Subcutaneous adipose tissue (tissue), 4 donors: ENCODE data around the gene UROS. TPM values are rescaled to one million over a fixed set of nuclear protein-coding genes. Genes with fewer than 3 reads are reported as not detected.

Experiments
- total RNA-seq, 4 donors: library from RNA; depleted of rRNA; stranded (reverse); fragments of >200 nt; gene quantifications; one replicate each; pipeline ENCODE4 v1.1.0, GENCODE V29; 2016
- TF ChIP-seq, protein P1 (sequence below): fragments of 450-650 bp; IDR thresholded peaks from one replicate; pipeline ENCODE4 v1.5.1; 2016; ENCODE audit warnings: low read depth, mild to moderate bottlenecking, control low read depth, antibody characterized with exemption, moderate library complexity

UROS gene
- total RNA-seq, 4 donors from 2014 or later: 26.2 to 48.8 (median 46.6) TPM

DNA sequence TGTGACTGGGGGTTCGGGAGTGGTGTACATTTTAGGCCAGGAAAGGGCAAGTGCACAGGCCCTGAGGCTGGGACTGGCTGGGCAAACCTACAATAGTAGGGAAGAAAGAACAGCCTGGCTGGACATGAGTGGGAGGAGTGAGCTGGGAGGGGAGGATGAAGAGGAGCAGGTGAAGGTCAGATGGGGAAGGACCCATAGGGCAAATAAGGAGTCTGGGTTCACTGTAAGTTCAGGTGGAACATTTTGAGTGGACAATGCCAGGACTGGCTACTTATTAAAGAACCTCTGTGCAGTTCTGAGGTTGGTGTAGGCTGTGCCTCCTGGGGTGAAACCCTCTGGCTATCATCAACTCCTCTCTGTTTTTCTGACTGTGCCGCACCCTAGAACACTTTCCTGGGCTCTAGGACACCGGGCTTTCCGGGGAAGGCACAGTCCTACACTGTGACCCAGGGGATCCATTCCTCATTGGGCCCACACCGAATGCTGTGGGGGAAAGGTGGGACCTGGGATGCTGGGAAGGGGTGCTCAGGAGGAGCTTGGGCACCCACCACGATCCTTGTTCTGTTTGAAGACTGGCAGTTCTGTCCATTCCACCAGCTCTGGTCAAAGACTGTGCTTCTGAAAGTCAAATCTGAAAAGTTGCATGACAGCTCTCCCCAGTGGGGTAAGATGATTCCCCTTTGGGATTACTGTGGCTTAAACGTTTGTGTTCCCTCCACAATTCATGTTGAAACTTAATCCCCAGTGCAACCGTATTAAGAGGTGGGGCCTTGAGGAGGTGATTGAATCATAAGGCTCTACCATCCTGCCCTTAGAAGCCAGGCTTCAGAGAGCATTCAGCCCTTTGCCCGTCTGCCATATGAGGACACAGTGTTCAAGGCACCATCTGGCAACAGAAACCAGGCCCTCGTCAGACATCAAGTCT lies 43.4 kb downstream of the UROS start:
- TF ChIP-seq, protein P1, sequence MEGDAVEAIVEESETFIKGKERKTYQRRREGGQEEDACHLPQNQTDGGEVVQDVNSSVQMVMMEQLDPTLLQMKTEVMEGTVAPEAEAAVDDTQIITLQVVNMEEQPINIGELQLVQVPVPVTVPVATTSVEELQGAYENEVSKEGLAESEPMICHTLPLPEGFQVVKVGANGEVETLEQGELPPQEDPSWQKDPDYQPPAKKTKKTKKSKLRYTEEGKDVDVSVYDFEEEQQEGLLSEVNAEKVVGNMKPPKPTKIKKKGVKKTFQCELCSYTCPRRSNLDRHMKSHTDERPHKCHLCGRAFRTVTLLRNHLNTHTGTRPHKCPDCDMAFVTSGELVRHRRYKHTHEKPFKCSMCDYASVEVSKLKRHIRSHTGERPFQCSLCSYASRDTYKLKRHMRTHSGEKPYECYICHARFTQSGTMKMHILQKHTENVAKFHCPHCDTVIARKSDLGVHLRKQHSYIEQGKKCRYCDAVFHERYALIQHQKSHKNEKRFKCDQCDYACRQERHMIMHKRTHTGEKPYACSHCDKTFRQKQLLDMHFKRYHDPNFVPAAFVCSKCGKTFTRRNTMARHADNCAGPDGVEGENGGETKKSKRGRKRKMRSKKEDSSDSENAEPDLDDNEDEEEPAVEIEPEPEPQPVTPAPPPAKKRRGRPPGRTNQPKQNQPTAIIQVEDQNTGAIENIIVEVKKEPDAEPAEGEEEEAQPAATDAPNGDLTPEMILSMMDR: no peak

DNA sequence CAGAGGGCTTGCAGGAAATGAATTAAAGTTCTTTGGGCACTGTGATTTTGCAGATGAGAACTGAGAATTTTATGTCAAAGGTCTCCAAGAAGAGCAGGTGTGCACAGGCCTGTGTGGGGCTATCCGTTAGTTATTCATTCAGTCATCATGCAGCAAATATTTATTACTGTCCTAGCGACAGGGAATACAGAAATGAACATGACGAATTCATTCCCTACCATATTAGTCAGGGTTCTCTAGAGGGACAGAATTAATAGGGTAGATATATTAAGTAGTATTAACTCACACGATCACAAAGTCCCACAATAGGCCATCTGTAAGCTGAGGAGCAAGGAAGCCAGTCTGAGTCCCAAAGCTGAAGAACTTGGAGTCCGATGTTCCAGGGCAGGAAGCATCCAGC lies 44.5 kb downstream of the UROS start:
- TF ChIP-seq, protein P1: no peak

DNA sequence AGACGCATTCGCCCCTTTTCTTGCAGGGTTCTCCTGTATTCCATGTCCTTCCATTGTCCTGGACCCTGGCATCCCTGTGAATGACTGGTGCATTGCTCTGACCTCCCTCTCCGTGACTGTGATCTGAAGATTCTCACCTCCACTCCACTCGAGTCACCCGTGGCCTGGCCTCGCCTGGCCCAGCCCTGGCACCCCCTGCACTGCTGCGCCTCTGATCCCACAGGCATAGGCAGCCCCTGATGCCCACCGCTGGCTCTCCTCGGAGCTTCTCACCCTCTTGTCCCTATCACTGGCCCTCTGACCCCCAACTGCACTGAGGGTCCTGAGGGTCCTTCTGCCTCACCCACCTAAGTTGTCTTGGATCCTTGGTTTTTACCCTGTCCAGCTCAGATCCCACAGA lies 45.3 kb downstream of the UROS start:
- TF ChIP-seq, protein P1: no peak

DNA sequence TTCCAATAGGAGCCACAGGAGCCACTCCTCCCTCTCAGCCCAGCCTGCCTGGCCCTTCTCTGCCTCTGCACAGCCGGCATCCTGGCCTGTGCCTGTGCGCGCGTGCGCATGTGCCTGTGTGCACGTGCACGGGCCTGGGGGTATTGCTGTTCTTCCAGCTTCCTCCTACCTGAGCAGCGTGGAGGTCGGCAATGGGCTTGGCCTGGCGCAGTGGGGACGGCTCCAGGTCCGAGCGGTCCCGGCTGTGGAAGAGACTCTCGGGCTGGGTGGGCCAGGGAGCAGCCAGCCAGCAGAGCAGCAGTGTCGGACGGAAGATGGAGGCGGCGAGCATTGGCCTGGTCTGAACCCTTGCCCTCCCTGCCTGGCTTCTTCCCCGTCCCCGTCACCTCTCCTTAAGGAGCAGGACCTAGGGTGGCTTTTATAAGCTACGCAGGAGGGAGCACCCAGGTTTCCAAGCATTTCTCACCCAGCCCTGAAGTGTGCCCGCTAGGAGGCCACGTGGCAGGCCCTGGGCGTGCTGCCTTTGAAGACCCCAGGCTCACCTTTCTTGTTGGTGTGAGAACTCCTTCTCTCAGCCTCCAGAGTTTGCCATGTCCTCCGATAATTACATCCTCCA lies 47.5 kb downstream of the UROS start, which contains the start of gene MMP21:
MMP21 (minus strand) TSS at position 331 of the 616 bp plus-strand sequence; CDS start at position 331, 0 bp downstream.
- TF ChIP-seq, protein P1: no peak

DNA sequence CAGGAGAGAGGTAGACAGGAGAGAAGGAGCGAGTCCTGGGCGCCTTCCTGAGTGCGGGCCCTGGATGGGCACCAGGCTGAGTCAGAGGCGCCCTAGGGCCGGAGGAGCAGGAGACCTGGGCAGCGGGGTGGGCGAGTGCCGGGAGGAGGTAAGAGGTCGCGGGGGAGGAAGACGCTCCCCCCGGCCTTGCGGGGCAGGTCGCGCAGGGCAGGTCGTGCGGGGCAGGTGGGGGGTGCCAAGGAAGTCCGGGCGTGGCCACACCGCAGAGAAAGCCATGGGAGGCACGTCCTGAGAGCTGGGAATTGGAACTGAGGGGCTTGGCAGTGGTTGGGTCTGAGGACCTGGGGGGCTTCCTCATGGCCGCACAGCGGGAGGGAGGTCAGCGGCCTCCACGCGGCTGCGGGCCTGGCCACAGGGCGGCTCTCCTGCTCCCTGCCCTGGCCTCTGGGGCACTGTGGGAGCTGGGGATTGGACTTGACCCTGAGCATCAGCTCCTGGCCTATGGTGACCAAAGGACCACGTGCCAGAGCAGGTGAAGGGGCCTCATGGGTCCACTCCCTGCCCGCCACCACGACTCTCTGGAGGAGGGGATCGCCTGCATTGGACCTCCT lies 48.4 kb downstream of the UROS start:
- TF ChIP-seq, protein P1: no peak

DNA sequence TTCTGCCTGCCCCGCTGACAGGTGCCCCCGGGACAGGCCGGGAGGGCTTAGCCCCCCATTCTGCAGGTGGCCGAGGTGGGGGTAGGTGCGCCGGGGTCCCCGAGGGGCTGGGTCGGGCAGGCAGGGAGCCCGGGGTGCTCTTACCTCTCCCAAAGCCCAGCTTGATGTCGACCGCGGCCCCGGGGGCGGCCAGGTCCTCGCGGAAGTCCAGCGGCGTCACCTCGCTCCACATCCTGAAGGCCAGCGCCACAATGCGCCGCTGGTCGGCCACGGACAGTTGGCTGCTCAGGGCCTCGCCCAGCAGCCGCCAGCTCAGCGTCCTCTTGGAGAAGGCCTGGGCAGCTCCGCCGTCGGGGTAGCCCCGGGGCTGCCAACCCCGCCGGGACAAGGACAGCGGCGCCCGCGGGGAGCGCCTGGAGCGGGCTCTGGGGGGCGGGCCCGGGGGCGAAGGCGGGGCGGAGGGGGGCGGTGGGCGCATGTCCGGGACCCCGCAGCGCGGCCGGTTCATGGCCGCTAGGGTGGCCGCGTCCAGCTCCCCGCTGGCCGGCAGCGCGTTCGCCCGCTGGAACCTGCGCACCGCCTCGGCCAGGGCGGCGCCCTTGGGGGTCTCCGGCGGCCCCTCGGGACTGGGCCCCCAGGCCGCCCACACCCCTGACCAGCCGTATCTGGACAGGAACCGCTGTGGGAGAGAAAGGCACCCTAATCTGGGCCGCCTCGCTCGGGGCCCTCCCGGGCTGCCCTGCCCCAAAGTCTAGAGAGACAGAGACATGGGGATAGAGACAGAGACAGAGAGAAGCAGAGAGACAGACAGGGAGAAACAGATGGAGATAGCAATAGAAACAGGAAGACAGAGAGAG lies 49.1 kb downstream of the UROS start:
- TF ChIP-seq, protein P1: no peak
